ENCODE data around the gene RBM7. TPM values are rescaled to one million over a fixed set of nuclear protein-coding genes. Genes with fewer than 3 reads are reported as not detected.

The RBM7 gene
- total and polyA plus RNA-seq, 2 of the 8 experiments (the other 6 are each of a cell fraction or from before 2014, with no cell fraction given) = 18.0 to 45.7 TPM

DNA sequence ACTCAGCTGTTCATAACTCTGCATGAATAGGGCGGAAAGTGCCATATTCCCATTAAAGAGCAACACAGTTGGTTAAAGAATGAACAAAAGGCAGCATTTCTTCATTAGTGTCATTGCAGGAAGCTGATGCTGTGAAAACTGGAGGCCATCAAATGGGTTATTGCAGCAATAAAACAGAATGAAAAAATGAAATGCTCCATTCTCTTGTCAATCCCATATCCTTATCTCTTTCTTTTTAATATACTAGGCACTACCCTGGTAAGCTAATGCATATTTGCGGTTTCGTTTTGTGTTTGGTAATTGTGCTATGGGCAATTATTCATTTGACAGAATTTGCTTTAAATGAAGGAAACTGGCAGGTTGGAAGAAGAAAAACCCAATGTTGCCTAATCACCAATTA, 25.4 kb upstream of the RBM7 start (continued):
- TF ChIP-seq, protein P1, sequence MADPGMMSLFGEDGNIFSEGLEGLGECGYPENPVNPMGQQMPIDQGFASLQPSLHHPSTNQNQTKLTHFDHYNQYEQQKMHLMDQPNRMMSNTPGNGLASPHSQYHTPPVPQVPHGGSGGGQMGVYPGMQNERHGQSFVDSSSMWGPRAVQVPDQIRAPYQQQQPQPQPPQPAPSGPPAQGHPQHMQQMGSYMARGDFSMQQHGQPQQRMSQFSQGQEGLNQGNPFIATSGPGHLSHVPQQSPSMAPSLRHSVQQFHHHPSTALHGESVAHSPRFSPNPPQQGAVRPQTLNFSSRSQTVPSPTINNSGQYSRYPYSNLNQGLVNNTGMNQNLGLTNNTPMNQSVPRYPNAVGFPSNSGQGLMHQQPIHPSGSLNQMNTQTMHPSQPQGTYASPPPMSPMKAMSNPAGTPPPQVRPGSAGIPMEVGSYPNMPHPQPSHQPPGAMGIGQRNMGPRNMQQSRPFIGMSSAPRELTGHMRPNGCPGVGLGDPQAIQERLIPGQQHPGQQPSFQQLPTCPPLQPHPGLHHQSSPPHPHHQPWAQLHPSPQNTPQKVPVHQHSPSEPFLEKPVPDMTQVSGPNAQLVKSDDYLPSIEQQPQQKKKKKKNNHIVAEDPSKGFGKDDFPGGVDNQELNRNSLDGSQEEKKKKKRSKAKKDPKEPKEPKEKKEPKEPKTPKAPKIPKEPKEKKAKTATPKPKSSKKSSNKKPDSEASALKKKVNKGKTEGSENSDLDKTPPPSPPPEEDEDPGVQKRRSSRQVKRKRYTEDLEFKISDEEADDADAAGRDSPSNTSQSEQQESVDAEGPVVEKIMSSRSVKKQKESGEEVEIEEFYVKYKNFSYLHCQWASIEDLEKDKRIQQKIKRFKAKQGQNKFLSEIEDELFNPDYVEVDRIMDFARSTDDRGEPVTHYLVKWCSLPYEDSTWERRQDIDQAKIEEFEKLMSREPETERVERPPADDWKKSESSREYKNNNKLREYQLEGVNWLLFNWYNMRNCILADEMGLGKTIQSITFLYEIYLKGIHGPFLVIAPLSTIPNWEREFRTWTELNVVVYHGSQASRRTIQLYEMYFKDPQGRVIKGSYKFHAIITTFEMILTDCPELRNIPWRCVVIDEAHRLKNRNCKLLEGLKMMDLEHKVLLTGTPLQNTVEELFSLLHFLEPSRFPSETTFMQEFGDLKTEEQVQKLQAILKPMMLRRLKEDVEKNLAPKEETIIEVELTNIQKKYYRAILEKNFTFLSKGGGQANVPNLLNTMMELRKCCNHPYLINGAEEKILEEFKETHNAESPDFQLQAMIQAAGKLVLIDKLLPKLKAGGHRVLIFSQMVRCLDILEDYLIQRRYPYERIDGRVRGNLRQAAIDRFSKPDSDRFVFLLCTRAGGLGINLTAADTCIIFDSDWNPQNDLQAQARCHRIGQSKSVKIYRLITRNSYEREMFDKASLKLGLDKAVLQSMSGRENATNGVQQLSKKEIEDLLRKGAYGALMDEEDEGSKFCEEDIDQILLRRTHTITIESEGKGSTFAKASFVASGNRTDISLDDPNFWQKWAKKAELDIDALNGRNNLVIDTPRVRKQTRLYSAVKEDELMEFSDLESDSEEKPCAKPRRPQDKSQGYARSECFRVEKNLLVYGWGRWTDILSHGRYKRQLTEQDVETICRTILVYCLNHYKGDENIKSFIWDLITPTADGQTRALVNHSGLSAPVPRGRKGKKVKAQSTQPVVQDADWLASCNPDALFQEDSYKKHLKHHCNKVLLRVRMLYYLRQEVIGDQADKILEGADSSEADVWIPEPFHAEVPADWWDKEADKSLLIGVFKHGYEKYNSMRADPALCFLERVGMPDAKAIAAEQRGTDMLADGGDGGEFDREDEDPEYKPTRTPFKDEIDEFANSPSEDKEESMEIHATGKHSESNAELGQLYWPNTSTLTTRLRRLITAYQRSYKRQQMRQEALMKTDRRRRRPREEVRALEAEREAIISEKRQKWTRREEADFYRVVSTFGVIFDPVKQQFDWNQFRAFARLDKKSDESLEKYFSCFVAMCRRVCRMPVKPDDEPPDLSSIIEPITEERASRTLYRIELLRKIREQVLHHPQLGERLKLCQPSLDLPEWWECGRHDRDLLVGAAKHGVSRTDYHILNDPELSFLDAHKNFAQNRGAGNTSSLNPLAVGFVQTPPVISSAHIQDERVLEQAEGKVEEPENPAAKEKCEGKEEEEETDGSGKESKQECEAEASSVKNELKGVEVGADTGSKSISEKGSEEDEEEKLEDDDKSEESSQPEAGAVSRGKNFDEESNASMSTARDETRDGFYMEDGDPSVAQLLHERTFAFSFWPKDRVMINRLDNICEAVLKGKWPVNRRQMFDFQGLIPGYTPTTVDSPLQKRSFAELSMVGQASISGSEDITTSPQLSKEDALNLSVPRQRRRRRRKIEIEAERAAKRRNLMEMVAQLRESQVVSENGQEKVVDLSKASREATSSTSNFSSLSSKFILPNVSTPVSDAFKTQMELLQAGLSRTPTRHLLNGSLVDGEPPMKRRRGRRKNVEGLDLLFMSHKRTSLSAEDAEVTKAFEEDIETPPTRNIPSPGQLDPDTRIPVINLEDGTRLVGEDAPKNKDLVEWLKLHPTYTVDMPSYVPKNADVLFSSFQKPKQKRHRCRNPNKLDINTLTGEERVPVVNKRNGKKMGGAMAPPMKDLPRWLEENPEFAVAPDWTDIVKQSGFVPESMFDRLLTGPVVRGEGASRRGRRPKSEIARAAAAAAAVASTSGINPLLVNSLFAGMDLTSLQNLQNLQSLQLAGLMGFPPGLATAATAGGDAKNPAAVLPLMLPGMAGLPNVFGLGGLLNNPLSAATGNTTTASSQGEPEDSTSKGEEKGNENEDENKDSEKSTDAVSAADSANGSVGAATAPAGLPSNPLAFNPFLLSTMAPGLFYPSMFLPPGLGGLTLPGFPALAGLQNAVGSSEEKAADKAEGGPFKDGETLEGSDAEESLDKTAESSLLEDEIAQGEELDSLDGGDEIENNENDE (IDR thresholded peaks at IDR 0.05; ENCODE audit: insufficient replicate concordance, low read length) = no peak
- TF ChIP-seq SUZ12 (IDR thresholded peaks at IDR 0.05; ENCODE audit: low read length) (no peak), EGR1 (IDR thresholded peaks at IDR 0.05; ENCODE audit: borderline replicate concordance, low read depth, low read length) (no peak), RFX5 (IDR thresholded peaks at IDR 0.05; ENCODE audit: borderline replicate concordance, low read depth, low read length) (no peak), SAP30 (IDR thresholded peaks at IDR 0.05; ENCODE audit: insufficient read depth, insufficient replicate concordance, low read length) (no peak), CBX8 (IDR thresholded peaks at IDR 0.05; ENCODE audit: borderline replicate concordance, low read depth, low read length) (no peak), TEAD4 (IDR thresholded peaks at IDR 0.05; ENCODE audit: low read depth, low read length) (no peak)
